ENCODE results near the gene SRRM4. TPM values are rescaled to one million over a fixed set of nuclear protein-coding genes. Genes with fewer than 3 reads are reported as not detected.
A peak's percentile ranks its signal among the peaks of the same experiment; 100 is the strongest.

SRRM4 gene
- total and polyA plus RNA-seq, 10 donors, result under 0.01 TPM; not detected in 8

GRCh38 chr12:119178544-119179334 lies 197.4 kb downstream of the SRRM4 start, which contains the start of gene HSPB8:
Gene HSPB8 (plus strand): TSS chr12:119178931. CDS start chr12:119179313, 382 bp downstream.
- peak within 1 kb of the TSS; percentile 8 to 85 (median 80) for H3K27ac ChIP-seq
- 8 to 15% (median 12%) methylated on average over 18 to 33 of the region's 33 CpGs for WGBS, 5 donors
- H3K36me3 ChIP-seq, result no peaks in the 10 kb centered on the region
- H3K4me1 ChIP-seq, result peaks cover 0 to 21% (median 0%) of the 10 kb centered on the region in 6 donors
- TF ChIP-seq POLR2A (IDR thresholded peaks at IDR 0.05) (peak in 1 of 3 donors; percentile 85), CTCF (IDR thresholded peaks at IDR 0.05 in 8 of 11, conservative IDR thresholded peaks at IDR 0.05 in 3 of 11) (no peak), POLR2AphosphoS5 (IDR thresholded peaks at IDR 0.05) (peak; percentile 79 to 85 (median 82))
- H3K27me3 ChIP-seq (replicated peaks in 1 of 7), result peaks cover 0 to 37% (median 0%) of the 10 kb centered on the region in 7 donors
- intact Hi-C loops (cut with DNase I; ENCODE audit: low total_unique reads), result no loop called here
- no peaks in the 10 kb centered on the region for H3K9me3 ChIP-seq
- H3K4me3 ChIP-seq, result peak within 1 kb of the TSS; percentile 33 to 73 (median 48)
- peak; percentile 89 for DNase-seq

GRCh38 chr12:119179335-119180021 lies 198.1 kb downstream of the SRRM4 start:
- TF ChIP-seq POLR2A (IDR thresholded peaks at IDR 0.05) (no peak), CTCF (IDR thresholded peaks at IDR 0.05 in 8 of 11, conservative IDR thresholded peaks at IDR 0.05 in 3 of 11) (no peak), POLR2AphosphoS5 (IDR thresholded peaks at IDR 0.05) (no peak)
- DNase-seq, result no peak
- H3K4me3 ChIP-seq, result peak overlapping the region; percentile 33 to 73 (median 48)
- H3K4me1 ChIP-seq, result peaks cover 0 to 29% (median 3%) of the 10 kb centered on the region in 6 donors
- intact Hi-C loops (cut with DNase I; ENCODE audit: low total_unique reads), result loop anchor here (10.0 kb wide), 1 partner anchor 75 kb away; no protein-coding TSS in a partner anchor
- peaks cover 0 to 33% (median 0%) of the 10 kb centered on the region in 7 donors for H3K27me3 ChIP-seq (replicated peaks in 1 of 7)
- H3K36me3 ChIP-seq, result no peaks in the 10 kb centered on the region
- WGBS, 5 donors, result 37 to 67% (median 52%) methylated on average over 18 of the region's 18 CpGs
- H3K9me3 ChIP-seq, result no peaks in the 10 kb centered on the region
- H3K27ac ChIP-seq, result peak overlapping the region; percentile 54 to 85 (median 80)

- intact Hi-C loops (cut with DNase I; ENCODE audit: low total_unique reads), result loop anchor here (10.0 kb wide), 1 partner anchor 74 kb away; no protein-coding TSS in a partner anchor
- Histone ChIP-seq H3K4me1 (peaks cover 0 to 38% (median 3%) of the 10 kb centered on the region in 6 donors), H3K4me3 (peak overlapping the region; percentile 33 to 73 (median 48)), H3K27ac (peak overlapping the region; percentile 54 to 85 (median 80)), H3K27me3 (replicated peaks in 1 of 7) (peaks cover 0 to 33% (median 0%) of the 10 kb centered on the region in 7 donors), H3K9me3 (no peaks in the 10 kb centered on the region), H3K36me3 (no peaks in the 10 kb centered on the region)
- no peak for TF ChIP-seq POLR2A (IDR thresholded peaks at IDR 0.05)
- peak in 2 of 3 donors; percentile 33 to 59 for TF ChIP-seq POLR2AphosphoS5 (IDR thresholded peaks at IDR 0.05)
- DNase-seq, result peak; percentile 76
- 42 to 60% (median 44%) methylated on average over 7 of the region's 7 CpGs for WGBS, 5 donors
Observed at GRCh38 chr12:119180380-119181040, 199.2 kb downstream of the SRRM4 start.

- H3K4me1 ChIP-seq, result peaks cover 0 to 45% (median 7%) of the 10 kb centered on the region in 6 donors
- H3K4me3 ChIP-seq, result peak overlapping the region; percentile 27 to 73 (median 48)
- DNase-seq, result no peak
- WGBS, 5 donors, result 49 to 68% (median 57%) methylated on average over 2 of the region's 2 CpGs
- TF ChIP-seq CTCF (IDR thresholded peaks at IDR 0.05 in 8 of 11, conservative IDR thresholded peaks at IDR 0.05 in 3 of 11) (no peak), POLR2AphosphoS5 (IDR thresholded peaks at IDR 0.05) (no peak), POLR2A (IDR thresholded peaks at IDR 0.05) (no peak)
- peak overlapping the region; percentile 54 to 85 (median 80) for H3K27ac ChIP-seq
- intact Hi-C loops (cut with DNase I; ENCODE audit: low total_unique reads), result loop anchor here (10.0 kb wide), 1 partner anchor 74 kb away; no protein-coding TSS in a partner anchor
- no peaks in the 10 kb centered on the region for H3K9me3 ChIP-seq
- H3K36me3 ChIP-seq, result no peaks in the 10 kb centered on the region
- H3K27me3 ChIP-seq (replicated peaks in 1 of 7), result peaks cover 0 to 30% (median 0%) of the 10 kb centered on the region in 7 donors
Observed at GRCh38 chr12:119181202-119181601, 199.9 kb downstream of the SRRM4 start.
